Astrocyte (in vitro differentiated cells and primary cell): ENCODE measurements around the gene UTF1. TPM values are rescaled to one million over a fixed set of nuclear protein-coding genes. Genes with fewer than 3 reads are reported as not detected.

Experiments used
- DNase-seq: peaks from one replicate; pipeline ENCODE4 v3.0.0-alpha.2; 2010; ENCODE audit warnings: low read depth
- FAIRE-seq: peaks from 2 replicates; lab custom pipeline; 2011; peaks lifted over from hg19 to GRCh38; lab: Jason Lieb, UNC
- H2AFZ ChIP-seq: 2 replicates; pipeline ENCODE4 v1.6.0; 2012; ENCODE audit warnings: low read depth, low read length, inconsistent platforms
- H3K27ac ChIP-seq: 2 replicates; pipeline ENCODE4 v1.5.1; 2011; ENCODE audit warnings: low read depth, low read length, inconsistent platforms
- H3K27me3 ChIP-seq: 2 replicates; pipeline ENCODE4 v1.6.0; 2011; ENCODE audit warnings: low read length, inconsistent platforms; ENCODE audit not compliant: insufficient read depth
- H3K36me3 ChIP-seq: 2 replicates; pipeline ENCODE4 v1.5.1; 2011; ENCODE audit warnings: low read length, inconsistent platforms; ENCODE audit not compliant: insufficient read depth
- H3K4me1 ChIP-seq: 2 replicates; pipeline ENCODE4 v1.5.1; 2011; ENCODE audit warnings: low read length, inconsistent platforms; ENCODE audit not compliant: insufficient read depth
- H3K4me2 ChIP-seq: 2 replicates; pipeline ENCODE4 v1.6.0; 2012; ENCODE audit warnings: low read length, inconsistent platforms
- H3K4me3 ChIP-seq: 2 replicates; pipeline ENCODE4 v1.5.1; 2011; ENCODE audit warnings: low read depth, mild to moderate bottlenecking, low read length, inconsistent platforms; ENCODE audit not compliant: insufficient read depth
- H3K79me2 ChIP-seq: 2 replicates; pipeline ENCODE4 v1.6.0; 2012; ENCODE audit warnings: mild to moderate bottlenecking, low read length, inconsistent platforms; ENCODE audit not compliant: insufficient read depth
- H3K9ac ChIP-seq: 2 replicates; pipeline ENCODE4 v1.6.0; 2012; ENCODE audit warnings: mild to moderate bottlenecking, low read length, inconsistent platforms
- H3K9me3 ChIP-seq: 2 replicates; pipeline ENCODE4 v1.5.1; 2012; ENCODE audit warnings: low read depth, mild to moderate bottlenecking, low read length, inconsistent platforms; ENCODE audit not compliant: insufficient read depth
- H4K20me1 ChIP-seq: 2 replicates; pipeline ENCODE4 v1.6.0; 2012; ENCODE audit warnings: low read length, inconsistent platforms; ENCODE audit not compliant: insufficient read depth
- H3K27ac Mint-ChIP-seq: one replicate; pipeline ENCODE4 v1.8.0; 2021; ENCODE audit warnings: mild to moderate bottlenecking, mixed read lengths; ENCODE audit not compliant: unreplicated experiment
- H3K27me3 Mint-ChIP-seq: one replicate; pipeline ENCODE4 v1.8.0; 2021; ENCODE audit warnings: low read depth, mixed read lengths; ENCODE audit not compliant: unreplicated experiment
- H3K36me3 Mint-ChIP-seq: one replicate; pipeline ENCODE4 v1.8.0; 2021; ENCODE audit warnings: low read depth, mixed read lengths; ENCODE audit not compliant: unreplicated experiment
- H3K4me1 Mint-ChIP-seq: one replicate; pipeline ENCODE4 v1.8.0; 2021; ENCODE audit warnings: low read depth, mixed read lengths; ENCODE audit not compliant: unreplicated experiment
- H3K4me3 Mint-ChIP-seq: one replicate; pipeline ENCODE4 v1.8.0; 2021; ENCODE audit warnings: mild to moderate bottlenecking, moderate library complexity, mixed read lengths; ENCODE audit not compliant: unreplicated experiment
- H3K9me3 Mint-ChIP-seq: one replicate; pipeline ENCODE4 v1.8.0; 2021; ENCODE audit warnings: mild to moderate bottlenecking, mixed read lengths; ENCODE audit not compliant: unreplicated experiment
- CTCF ChIP-seq: IDR thresholded peaks from 2 replicates; pipeline ENCODE4 v1.5.1; 2011; ENCODE audit warnings: low read depth, mild to moderate bottlenecking, inconsistent platforms, low read length, moderate library complexity; ENCODE audit not compliant: insufficient read depth
- EZH2 ChIP-seq: IDR thresholded peaks from 2 replicates; pipeline ENCODE4 v1.6.1; 2012; ENCODE audit warnings: mild to moderate bottlenecking, low read length, inconsistent platforms; ENCODE audit not compliant: insufficient read depth
- total RNA-seq: library from RNA; stranded (reverse); gene quantifications from 2 replicates; pipeline ENCODE4 v1.2.1, GENCODE V29; 2021

The UTF1 gene
- total RNA-seq, 1 donor from 2014 or later, result 0.18 TPM

GRCh38 chr10:133198621-133199487 is 31.2 kb upstream of the UTF1 start:
- FAIRE-seq (no peak), DNase-seq (no peak)
- no peak overlapping the region for H3K4me2 ChIP-seq
- no peak overlapping the region for H3K27ac Mint-ChIP-seq
- H3K27me3 ChIP-seq, result no peaks in the 10 kb centered on the region
- no peak overlapping the region for H2AFZ ChIP-seq
- H3K36me3 Mint-ChIP-seq, result no peaks in the 10 kb centered on the region
- H3K9ac ChIP-seq, result no peak overlapping the region
- no peaks in the 10 kb centered on the region for H3K9me3 ChIP-seq
- H3K9me3 Mint-ChIP-seq, result peaks cover 5% of the 10 kb centered on the region
- H4K20me1 ChIP-seq, result no peaks in the 10 kb centered on the region
- no peak overlapping the region for H3K27ac ChIP-seq
- no peak overlapping the region for H3K4me3 ChIP-seq
- peaks cover 19% of the 10 kb centered on the region for H3K27me3 Mint-ChIP-seq
- no peaks in the 10 kb centered on the region for H3K4me1 ChIP-seq
- H3K79me2 ChIP-seq, result no peaks in the 10 kb centered on the region
- no peak overlapping the region for H3K4me3 Mint-ChIP-seq
- H3K36me3 ChIP-seq, result no peaks in the 10 kb centered on the region
- H3K4me1 Mint-ChIP-seq, result no peaks in the 10 kb centered on the region
- no peak for TF ChIP-seq EZH2
- TF ChIP-seq CTCF, result no peak

- no peak overlapping the region for H2AFZ ChIP-seq
- H3K4me1 ChIP-seq, result no peaks in the 10 kb centered on the region
- Mint-ChIP-seq H3K36me3 (no peaks in the 10 kb centered on the region), H3K27ac (no peak overlapping the region), H3K4me1 (no peaks in the 10 kb centered on the region), H3K4me3 (no peak overlapping the region), H3K27me3 (peaks cover 17% of the 10 kb centered on the region), H3K9me3 (peaks cover 4% of the 10 kb centered on the region)
- H3K9me3 ChIP-seq, result no peaks in the 10 kb centered on the region
- H3K27me3 ChIP-seq, result no peaks in the 10 kb centered on the region
- no peak overlapping the region for H3K4me2 ChIP-seq
- H4K20me1 ChIP-seq, result no peaks in the 10 kb centered on the region
- DNase-seq (no peak), FAIRE-seq (no peak)
- no peaks in the 10 kb centered on the region for H3K79me2 ChIP-seq
- no peak overlapping the region for H3K9ac ChIP-seq
- no peak overlapping the region for H3K27ac ChIP-seq
- TF ChIP-seq EZH2 (no peak), CTCF (no peak)
- no peak overlapping the region for H3K4me3 ChIP-seq
- H3K36me3 ChIP-seq, result no peaks in the 10 kb centered on the region
Observed at GRCh38 chr10:133199488-133199885, 30.5 kb upstream of the UTF1 start.
